Stimulated activated CD4-positive, alpha-beta T cell treated with anti-CD3 and anti-CD28 coated beads, Interleukin-15, amount 100 ng/mL, for 24 hours (primary cell): ENCODE data around the gene PPP2R5E.
"Not testable (repeated sequence)": the region's sequence is repeated elsewhere in the genome, so short reads cannot be mapped to it uniquely, and the experiment has no call there.

Experiments
- DNase-seq: peaks from one replicate; pipeline ENCODE4 v3.0.0-alpha.2; 2020

PPP2R5E gene

GRCh38 chr14:63426838-63427352 is 116.3 kb downstream of the PPP2R5E start:
- no peak for DNase-seq

GRCh38 chr14:63423889-63424288 is 119.3 kb downstream of the PPP2R5E start:
- no peak for DNase-seq

GRCh38 chr14:63423381-63423780 is 119.8 kb downstream of the PPP2R5E start:
- DNase-seq, result no peak

DNA sequence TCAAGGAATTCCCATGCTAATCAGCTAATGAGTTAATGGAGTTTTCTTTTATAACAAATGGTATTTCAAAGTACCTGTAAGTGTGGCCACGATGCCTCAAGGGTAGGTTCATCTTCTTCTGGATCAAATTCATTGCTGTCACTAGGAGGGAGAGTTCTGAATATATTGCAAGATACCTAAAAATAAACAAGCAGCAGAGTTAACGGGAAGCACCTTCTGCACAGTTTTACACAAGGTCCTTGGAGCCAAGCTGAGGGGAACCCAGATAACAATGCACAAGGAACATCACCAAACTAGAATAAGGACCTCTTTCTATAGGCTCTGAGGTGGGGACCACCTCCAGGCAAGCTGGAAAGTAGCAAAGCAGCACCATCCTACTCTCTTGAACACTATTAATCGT is 121.3 kb downstream of the PPP2R5E start:
- no peak for DNase-seq

DNA sequence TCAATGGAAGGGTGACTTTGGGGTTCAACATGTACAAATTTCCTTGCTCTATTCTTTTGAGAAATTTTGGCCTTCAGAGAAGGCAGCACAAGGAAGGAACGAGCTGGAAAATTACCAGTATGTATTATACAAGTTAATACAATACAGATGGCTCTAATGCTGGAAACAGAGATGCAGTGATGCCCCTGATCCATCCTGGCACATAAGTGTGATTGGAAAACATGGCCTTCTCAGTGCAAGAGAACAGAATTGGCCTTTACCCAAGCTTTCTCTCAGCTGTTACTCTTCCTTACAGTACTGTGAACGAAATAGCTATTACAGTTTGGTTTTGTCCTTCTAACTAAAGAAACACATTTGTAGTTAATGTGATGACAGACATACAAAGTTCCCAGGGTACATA is 122.0 kb downstream of the PPP2R5E start:
- DNase-seq, result no peak

- DNase-seq, result no peak
Observed at GRCh38 chr14:63418020-63418419, 125.2 kb downstream of the PPP2R5E start.

DNA sequence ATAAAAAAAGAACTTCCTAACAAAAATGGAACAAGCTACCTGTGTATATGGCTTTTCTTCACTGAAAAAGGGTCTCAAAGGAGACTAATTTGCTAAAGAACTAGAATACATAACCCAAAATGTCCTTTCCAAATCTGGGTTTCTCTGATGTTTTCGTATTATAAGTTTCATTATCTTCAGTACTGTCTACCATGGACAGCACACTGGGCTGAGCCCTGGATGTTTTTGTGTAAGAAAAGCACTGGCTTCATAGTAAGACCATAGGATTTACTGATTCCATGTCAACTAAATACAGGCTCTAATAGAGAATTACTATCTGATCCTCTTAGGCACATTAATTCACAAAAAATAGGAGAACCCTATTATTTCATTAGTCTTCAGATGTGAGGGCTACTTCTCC is 130.2 kb downstream of the PPP2R5E start:
- DNase-seq, result no peak

DNA sequence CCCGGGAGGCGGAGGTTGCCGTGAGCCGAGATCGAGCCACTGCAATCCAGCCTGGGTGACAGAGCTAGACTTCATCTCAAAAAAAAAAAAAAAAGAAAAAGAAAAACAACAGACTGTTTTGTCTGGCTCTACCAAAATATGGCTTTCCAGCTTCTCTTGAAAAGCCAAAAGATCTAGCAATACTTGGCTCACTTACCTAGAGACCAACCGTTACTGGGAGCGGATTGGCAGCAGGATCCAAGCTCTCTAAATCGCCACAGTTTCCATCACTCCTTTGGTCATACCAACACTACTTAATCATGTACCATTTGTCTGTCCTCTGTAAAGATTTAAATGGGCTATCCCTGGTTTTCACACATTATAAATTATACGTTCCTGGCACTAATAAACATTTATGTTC is 136.8 kb downstream of the PPP2R5E start:
- no peak for DNase-seq

GRCh38 chr14:63405715-63406114 is 137.5 kb downstream of the PPP2R5E start:
- no peak for DNase-seq

GRCh38 chr14:63404906-63405305 is 138.3 kb downstream of the PPP2R5E start:
- no peak for DNase-seq

- no peak for DNase-seq
Observed at GRCh38 chr14:63401646-63402045, 141.5 kb downstream of the PPP2R5E start.

DNA sequence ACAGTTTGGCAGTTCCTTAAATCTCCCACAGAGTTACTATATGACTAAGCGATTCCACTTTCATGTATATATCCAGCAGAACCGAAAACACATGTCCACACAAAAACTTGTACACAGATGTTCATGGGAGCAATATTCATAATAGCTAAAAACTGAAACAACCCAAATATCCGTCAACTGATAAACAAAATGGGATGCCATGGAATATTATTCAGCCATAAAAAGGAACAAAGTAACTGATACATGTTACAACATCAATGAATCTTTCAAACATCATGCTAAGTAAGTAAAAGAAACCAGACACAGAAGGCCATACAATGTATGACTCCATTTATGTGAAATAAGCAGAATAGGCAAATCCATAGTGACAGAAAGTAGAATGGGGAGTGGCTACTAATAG is 144.2 kb downstream of the PPP2R5E start:
- no peak for DNase-seq

GRCh38 chr14:63394841-63395240 is 148.3 kb downstream of the PPP2R5E start:
- no peak for DNase-seq

- DNase-seq, result no peak
Observed at GRCh38 chr14:63394432-63394831, 148.7 kb downstream of the PPP2R5E start.

GRCh38 chr14:63393012-63393411 is 150.2 kb downstream of the PPP2R5E start:
- no peak for DNase-seq

DNA sequence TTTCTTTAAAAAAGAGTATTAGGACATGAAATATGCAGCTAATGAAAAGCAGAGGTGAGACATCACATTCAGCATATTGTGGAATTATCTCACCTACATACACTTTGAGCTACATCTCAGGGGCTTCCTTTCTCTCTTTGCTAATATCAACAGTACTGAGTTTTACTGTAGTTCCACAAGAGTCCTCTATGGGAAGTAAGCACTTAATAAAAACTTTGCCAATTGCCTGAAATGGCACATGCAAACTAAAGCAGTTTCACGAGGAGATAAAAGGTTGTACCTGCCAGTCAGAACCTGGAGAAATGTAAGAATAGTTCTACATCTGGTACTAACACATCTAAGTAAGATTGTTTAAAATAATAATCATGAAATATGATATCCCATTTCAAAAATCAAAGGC is 150.9 kb downstream of the PPP2R5E start:
- no peak for DNase-seq

DNA sequence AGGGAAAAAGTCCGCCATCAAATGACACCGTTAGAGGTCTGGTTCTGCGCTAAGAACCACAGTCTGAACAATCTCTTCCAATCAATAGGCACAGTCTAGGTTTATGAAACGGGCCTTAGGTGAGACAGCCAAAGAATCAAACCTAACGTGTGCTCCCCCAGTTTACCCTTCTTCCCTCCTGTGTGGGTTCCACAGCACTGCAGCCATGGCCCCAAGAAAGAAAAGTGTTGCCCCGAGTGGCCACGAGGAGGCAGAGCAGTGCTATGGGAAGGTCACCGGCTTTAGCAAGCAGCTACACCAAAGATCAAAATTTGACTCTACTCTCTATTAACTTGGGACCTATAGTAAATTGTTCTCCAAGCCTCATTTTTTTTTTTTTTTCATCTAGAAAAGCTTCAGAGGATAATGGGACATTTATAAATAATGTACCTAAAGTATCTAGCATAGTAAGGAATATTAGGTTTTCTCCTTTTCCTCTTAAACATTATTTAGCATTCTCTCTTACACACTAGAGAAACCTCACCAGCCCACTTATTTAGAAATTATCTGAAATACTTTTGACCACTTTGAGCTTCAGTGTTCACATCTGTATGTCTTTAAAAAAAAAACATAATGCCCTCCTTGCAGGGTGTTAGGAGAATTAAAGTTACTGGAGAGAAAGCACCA is 154.3 kb downstream of the PPP2R5E start:
- peak; percentile 72 for DNase-seq

DNA sequence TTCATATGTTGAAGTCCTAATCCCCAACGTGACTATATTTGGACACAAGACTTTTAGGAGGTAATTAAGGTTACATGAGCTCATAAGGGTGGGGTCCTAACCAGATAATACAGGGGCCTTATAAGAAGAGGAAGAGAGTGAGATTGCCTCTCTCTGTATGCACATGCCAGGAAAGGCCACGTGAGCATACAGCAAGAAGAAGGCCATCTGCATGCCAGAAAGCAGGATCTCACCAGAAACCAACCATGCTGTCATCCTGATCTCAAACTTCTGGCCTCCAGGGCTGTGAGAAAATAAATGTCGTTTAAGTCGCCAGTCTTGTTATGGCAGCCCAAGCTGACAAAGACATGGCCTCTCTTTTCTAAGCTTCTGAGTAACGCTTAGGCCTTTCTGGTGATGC is 155.5 kb downstream of the PPP2R5E start:
- DNase-seq, result no peak

GRCh38 chr14:63383776-63384367 is 159.3 kb downstream of the PPP2R5E start:
- no peak for DNase-seq

DNA sequence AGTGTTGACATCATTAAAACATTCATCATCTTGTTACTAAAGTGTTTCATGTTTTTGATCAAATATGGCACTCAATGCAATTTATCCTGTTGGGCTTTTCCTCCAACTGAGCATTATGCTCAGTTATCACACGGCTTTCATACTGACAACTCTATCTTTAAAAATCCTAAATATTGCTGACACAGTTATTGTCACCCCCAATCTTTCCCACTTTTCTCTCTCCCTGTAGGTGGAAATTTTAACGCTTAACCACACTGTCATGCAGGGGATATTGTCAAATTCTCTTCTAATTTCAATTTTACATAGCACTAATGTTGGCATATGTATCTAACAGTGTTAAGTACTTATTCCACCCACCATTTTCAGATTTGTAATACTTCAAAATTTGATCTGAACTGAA is 164.7 kb downstream of the PPP2R5E start:
- no peak for DNase-seq

GRCh38 chr14:63375769-63376168 is 167.4 kb downstream of the PPP2R5E start:
- no peak for DNase-seq

GRCh38 chr14:63371613-63372012 is 171.6 kb downstream of the PPP2R5E start:
- DNase-seq, result not testable (repeated sequence)

DNA sequence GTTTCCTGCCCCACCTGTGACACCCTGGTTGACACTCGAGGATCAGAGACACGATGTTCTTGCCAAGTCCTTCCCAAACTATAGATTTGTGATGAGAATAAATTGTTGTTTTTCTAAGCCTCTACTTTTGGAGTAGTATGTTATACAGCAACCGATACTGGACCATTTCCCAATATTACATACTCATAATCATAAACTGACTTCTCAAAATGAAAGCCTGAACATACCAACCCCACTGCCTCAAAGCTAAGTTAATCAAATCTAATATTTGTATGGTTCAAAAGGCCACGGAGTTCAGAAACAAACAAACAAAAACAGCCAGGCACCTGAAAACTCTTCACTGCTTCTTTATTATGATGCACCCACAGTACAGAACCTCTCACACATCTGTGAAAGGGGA is 172.1 kb downstream of the PPP2R5E start:
- DNase-seq, result no peak

- DNase-seq, result no peak
Observed at GRCh38 chr14:63367742-63368364, 175.3 kb downstream of the PPP2R5E start.
